ENCODE results near the gene C5orf47. TPM values are rescaled to one million over a fixed set of nuclear protein-coding genes. Genes with fewer than 3 reads are reported as not detected.

The C5orf47 gene
- total RNA-seq, 1 experiment from 2014 or later, result 0.09 TPM

DNA sequence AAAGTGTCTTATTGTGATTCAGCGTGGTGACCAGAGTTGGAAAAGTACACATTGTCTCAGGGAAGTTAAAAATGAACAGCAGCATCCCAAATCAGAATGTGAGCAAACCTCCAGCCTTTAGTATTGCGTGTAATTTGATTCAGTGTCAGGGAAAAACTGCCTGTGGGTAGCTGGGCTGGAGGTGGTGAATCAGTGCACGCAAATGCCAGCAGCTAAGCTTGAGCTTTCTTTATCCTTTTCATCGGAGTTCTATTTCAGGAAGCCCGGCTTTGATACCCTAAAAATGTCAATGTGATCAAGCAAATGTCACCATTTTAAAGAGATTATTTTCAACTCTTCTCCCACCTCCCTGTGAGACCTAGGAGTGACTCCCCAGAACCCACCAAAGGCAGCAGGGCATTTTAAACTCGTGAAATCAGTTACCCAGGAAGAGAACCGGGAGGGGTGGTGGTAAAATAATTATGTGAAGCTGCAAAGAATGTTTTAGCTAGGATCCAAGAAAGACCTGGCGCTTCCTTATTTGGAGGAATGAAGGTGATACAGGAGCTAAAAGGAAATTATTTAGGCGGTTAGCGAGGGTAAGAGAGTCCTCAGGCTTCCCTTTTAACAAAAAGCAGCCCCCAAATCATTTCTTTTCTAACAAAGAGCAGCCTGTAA, 25.7 kb upstream of the C5orf47 start:
- peak overlapping the region; percentile 99 for H3K27ac Mint-ChIP-seq
- H3K9me3 Mint-ChIP-seq, result no peaks in the 10 kb centered on the region
- H3K79me1 ChIP-seq (ENCODE audit: insufficient read depth, low read depth, low read length, poor library complexity, severe bottlenecking), result no peaks in the 10 kb centered on the region
- peak overlapping the region; percentile 21 for H3K56ac ChIP-seq (ENCODE audit: insufficient read length, low read depth, low read length)
- no peaks in the 10 kb centered on the region for H4K20me1 ChIP-seq (ENCODE audit: control insufficient read depth, insufficient read depth, insufficient read length)
- peak overlapping the region; percentile 99 for H4K91ac ChIP-seq (ENCODE audit: insufficient read length, low read depth, low read length)
- peak overlapping the region; percentile 95 for H3K9ac ChIP-seq (ENCODE audit: extremely low read depth, insufficient read length, low read length)
- H3K23me2 ChIP-seq (ENCODE audit: insufficient read length, low read depth, low read length, poor library complexity, severe bottlenecking), result no peaks in the 10 kb centered on the region
- peaks cover 12% of the 10 kb centered on the region; the same call in 1 of the 2 replicates for H3K4me1 ChIP-seq (ENCODE audit: insufficient read depth, low read length)
- peak overlapping the region; percentile 55 for H2BK12ac ChIP-seq (ENCODE audit: insufficient read length, low read depth, low read length)
- no peaks in the 10 kb centered on the region; the same call in 1 of the 2 replicates for H3K27me3 Mint-ChIP-seq (ENCODE audit: low read depth)
- no peak overlapping the region for H2AFZ ChIP-seq (ENCODE audit: low read length)
- H3K4me3 Mint-ChIP-seq, result peak overlapping the region; percentile 71 to 79
- peak overlapping the region; percentile 76 for H4K5ac ChIP-seq (ENCODE audit: insufficient read length, low read depth, low read length)
- no peaks in the 10 kb centered on the region for H3K27me3 ChIP-seq (ENCODE audit: insufficient read depth, low read length)
- peak overlapping the region; percentile 97 for H3K4ac ChIP-seq (ENCODE audit: low read depth, low read length)
- peak overlapping the region; percentile 96; the same call in 1 of the 2 replicates for H3K14ac ChIP-seq (ENCODE audit: insufficient read depth, low read length)
- peak overlapping the region; percentile 87 for H3K4me2 ChIP-seq (ENCODE audit: insufficient read depth, insufficient read length, low read length)
- TF ChIP-seq, protein P1, sequence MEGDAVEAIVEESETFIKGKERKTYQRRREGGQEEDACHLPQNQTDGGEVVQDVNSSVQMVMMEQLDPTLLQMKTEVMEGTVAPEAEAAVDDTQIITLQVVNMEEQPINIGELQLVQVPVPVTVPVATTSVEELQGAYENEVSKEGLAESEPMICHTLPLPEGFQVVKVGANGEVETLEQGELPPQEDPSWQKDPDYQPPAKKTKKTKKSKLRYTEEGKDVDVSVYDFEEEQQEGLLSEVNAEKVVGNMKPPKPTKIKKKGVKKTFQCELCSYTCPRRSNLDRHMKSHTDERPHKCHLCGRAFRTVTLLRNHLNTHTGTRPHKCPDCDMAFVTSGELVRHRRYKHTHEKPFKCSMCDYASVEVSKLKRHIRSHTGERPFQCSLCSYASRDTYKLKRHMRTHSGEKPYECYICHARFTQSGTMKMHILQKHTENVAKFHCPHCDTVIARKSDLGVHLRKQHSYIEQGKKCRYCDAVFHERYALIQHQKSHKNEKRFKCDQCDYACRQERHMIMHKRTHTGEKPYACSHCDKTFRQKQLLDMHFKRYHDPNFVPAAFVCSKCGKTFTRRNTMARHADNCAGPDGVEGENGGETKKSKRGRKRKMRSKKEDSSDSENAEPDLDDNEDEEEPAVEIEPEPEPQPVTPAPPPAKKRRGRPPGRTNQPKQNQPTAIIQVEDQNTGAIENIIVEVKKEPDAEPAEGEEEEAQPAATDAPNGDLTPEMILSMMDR (conservative IDR thresholded peaks at IDR 0.05), result no peak
- peak overlapping the region; percentile 99 for H2BK20ac ChIP-seq (ENCODE audit: low read depth, low read length, poor library complexity, severe bottlenecking)
- no peaks in the 10 kb centered on the region for H3K9me3 ChIP-seq (ENCODE audit: control insufficient read depth, low read depth, low read length)
- H3K4me1 Mint-ChIP-seq, result peaks cover 39 to 40% of the 10 kb centered on the region in 2 experiments
- H3K79me2 ChIP-seq (ENCODE audit: insufficient read depth, low read length), result no peaks in the 10 kb centered on the region
- H2AK5ac ChIP-seq (ENCODE audit: insufficient read length, low read length), result peak overlapping the region; percentile 100
- no peak overlapping the region for H2BK15ac ChIP-seq (ENCODE audit: low read depth, low read length)
- peak overlapping the region; percentile 100 for H3T11ph ChIP-seq (ENCODE audit: low read length)
- H3K27ac ChIP-seq (ENCODE audit: insufficient read length, low read depth, low read length), result peak overlapping the region; percentile 100
- peak overlapping the region; percentile 93 for H2BK120ac ChIP-seq (ENCODE audit: low read depth, low read length, poor library complexity, severe bottlenecking)
- H3K18ac ChIP-seq (ENCODE audit: insufficient read length, low read depth, low read length), result peak overlapping the region; percentile 99
- no peaks in the 10 kb centered on the region for H3K36me3 Mint-ChIP-seq (ENCODE audit: insufficient read depth in 1 of 3, low read depth in 3 of 3)
- H3K23ac ChIP-seq (ENCODE audit: insufficient read length, low read depth, low read length), result no peak overlapping the region
- WGBS (ENCODE audit: extremely low coverage, insufficient read length, low lambda C conversion rate), result no CpG with 5 or more reads among the region's 10 CpGs
- peak overlapping the region; percentile 98 for H2BK5ac ChIP-seq (ENCODE audit: insufficient read length, low read length)
- no peak for DNase-seq
- peak overlapping the region; percentile 97 for H4K8ac ChIP-seq (replicated peaks; ENCODE audit: insufficient read length, low read depth, low read length)
